OCI-M2 (cell line): ENCODE results near the gene PRDM1.
"Not testable (repeated sequence)": the region's sequence is repeated elsewhere in the genome, so short reads cannot be mapped to it uniquely, and the experiment has no call there.

Source experiments
- DNase-seq: peaks from one replicate; lab custom pipeline; 2025; ENCODE audit not compliant: unreplicated experiment; lab: John Stamatoyannopoulos, UW

PRDM1 gene

DNA sequence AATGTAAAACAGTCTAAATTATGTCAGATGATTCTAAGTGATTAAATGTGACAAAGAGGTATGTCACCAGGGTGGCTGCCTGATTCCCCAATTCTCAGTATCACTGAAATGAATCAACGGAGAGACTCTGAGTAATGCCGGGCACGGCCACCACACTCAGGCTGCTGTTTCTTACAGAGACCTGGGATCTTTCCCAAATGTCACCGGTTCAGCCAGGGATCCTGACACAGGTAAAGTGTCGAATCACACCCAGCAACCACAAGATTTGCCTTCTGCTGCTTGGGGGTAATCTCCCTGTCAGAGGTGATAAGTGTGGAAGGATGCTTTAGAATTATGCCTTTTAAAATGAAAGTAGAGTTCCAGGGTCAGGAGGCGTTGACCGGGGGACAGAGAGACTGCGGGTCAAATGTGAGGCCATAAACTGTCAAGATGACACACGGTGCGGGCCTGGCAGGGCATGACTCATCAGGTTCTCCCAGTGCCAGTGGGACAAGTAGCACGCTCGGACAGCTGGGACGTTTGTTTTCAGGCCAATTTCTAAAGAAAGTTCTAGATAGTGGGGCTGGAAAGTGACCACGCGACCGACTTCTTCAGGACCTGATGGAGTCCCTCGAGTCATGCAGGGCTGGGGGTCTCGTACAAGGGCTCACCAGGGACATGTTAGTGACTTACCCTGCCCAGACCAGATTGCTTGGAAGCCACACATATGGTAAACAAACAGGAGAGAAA lies 48.9 kb downstream of the PRDM1 start:
- DNase-seq, result no peak

DNA sequence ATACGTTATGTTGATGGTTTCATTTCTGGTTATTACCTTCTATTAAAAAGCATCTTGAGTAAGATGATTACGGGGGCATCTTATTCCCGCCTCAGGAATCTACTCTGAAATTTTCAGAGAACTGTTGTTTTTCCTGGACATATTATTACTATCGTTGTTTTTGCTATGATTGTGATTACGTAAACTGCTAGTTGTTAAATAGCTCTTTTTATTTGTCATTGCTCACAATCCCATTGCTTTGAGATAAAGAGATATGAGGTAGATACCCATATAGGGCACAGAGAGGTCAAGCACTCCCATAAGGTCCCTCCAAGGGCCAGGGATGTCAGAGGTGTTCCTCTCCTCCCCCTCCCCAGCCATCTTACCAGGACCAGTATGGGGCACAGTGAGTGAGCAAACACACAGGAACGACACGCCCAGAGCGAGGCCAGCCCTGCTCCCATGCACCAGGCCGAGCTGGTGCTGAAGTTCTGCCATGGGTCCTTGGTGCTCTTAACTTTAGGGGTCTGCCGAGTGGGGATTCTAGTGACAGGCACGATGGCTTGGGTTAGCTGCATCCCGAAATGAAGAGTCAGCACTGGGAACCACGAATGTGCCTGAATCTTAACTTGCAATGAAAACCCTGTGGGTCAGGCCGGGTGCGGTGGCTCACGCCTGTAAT lies 49.9 kb downstream of the PRDM1 start:
- DNase-seq, result no peak

- DNase-seq, result no peak
These were observed 50.7 kb downstream of the PRDM1 start for GRCh38 chr6:106136845-106137244.

- DNase-seq, result no peak
These were observed 52.0 kb downstream of the PRDM1 start for GRCh38 chr6:106138151-106138550.

- no peak for DNase-seq
These were observed 55.5 kb downstream of the PRDM1 start for GRCh38 chr6:106141441-106142237.

DNA sequence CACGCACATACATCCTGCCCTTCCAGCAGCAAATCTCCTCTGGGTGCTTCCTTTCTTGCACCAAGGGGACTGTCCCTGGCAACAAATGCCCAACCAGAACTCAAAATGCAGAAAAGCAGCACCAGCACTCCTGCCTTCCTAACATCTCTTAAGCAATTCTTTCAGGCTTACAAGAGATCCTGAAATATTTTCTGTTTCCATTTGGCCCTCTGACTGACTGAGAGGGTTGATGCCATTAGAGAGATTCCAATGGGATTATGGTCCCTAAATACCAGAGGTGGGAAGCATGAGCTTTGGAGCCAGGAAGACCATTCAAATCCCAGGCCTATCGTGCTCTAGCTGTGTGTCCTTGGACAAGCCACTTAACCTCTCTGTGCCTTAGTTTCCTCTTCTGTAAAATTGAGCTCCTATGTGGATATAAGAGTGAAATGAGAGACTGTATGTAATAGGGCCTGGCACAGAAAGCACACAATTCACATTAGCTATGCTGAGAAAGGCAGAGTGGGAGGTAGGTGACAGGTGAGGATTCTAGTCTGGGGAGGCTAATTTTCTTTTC lies 56.8 kb downstream of the PRDM1 start:
- no peak for DNase-seq

DNA sequence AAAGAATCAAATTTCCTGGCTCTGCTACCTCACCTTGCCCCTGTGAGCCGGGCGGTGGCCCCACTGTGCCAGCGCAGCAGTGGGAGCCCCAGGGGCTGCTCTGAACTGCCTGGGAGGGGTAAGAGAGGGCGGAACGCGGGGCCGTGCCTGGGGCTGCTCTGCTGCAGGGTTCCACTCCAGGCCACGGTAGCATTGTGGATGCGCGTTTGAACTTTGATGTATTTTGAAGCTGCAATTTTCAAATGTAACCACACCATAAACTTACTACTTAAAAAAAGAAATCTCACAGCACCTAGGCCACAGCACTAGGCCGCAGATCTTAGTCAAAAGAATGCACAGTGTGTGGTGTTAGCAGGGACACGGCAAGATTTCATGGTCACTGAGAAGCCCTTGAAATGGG lies 57.5 kb downstream of the PRDM1 start:
- no peak for DNase-seq

DNA sequence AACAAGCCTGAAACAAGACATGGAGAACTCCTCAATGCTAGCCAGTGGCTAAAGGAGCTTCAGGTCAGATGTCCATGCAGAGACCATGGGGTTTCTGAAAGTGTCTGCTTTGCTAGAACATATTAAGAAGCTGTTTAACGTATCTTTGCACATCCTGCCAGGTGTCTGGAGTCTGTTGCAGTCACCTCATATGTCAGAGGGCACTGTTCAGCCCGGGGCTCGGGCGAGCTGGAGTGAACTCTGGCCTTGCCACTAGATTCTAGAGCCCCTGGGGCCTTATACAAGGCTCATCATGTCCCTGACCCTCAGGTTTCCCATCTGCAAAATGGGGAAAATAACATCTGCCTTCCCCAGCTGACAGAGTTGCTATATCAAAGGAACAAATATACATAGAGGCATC lies 59.0 kb downstream of the PRDM1 start:
- DNase-seq, result no peak

GRCh38 chr6:106145741-106146227 lies 59.6 kb downstream of the PRDM1 start:
- no peak for DNase-seq

DNA sequence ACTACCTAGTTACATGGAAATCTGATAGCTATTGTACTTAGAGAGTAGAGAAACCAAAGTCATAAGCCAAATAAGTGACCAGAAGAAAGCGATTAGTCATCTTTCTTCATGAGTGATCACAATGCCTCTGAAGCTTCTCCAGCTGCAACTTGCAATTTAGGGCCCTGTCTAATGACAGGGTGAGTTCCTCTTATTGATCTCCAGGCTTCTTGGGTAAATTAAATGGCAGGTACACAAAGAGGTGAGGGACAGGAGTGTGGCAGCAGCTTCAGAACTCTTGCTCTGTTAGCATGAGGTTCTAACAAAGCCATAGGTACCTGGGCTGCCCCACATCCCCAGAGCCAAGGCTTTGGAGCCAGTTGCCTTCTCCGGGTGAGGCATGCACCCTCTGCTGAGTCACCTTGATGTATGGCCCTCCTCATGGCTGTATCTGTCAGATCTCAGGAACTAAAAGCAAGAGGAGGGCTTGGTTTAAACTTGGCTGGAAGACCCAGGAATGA lies 60.8 kb downstream of the PRDM1 start:
- no peak for DNase-seq

GRCh38 chr6:106147476-106147875 lies 61.3 kb downstream of the PRDM1 start:
- DNase-seq, result no peak

DNA sequence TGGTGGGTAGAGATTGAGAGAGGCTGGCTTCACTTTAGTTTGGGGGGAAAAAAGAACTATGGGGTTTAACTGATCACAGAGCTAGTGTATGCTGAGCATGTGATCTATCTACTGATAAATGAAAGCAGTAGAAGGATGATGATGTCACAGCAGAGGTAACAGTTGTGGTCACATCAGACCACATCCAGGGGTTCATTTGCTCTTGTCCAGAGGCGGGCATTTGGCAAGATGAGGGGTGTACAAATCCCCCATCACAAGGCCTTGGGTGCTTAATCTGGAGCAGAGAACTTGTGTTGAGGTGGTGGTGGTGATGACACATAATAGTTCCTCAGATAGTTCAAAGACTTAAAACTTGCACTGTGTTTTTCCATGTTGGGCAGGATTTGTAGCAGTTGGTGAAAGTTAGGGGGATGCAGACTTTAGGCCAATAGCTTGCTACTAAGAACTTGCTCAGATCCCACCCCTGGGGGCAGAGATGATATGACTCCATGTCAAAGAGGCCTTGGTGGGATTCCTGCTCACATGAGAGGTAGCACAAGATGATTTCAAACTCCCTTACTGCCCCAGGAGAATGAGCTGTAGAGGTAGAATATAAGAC lies 63.4 kb downstream of the PRDM1 start:
- no peak for DNase-seq

DNA sequence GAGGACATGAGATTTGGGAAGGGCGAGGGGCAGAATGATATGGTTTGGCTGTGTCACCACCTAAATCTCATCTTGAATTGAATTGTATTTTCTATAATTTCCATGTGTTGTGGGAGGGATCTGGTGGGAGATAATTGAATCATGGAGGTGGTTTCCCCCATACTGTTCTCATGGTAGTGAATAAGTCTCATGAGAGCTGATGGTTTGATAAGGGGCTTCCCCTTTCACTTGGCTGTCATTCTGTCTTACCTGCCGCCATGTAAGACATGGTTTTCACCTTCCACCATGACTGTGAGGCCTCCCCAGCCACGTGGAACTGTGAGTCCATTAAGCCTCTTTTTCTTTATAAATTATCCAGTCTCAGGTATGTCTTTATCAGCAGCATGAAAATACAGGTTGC lies 66.3 kb downstream of the PRDM1 start:
- not testable (repeated sequence) for DNase-seq

DNA sequence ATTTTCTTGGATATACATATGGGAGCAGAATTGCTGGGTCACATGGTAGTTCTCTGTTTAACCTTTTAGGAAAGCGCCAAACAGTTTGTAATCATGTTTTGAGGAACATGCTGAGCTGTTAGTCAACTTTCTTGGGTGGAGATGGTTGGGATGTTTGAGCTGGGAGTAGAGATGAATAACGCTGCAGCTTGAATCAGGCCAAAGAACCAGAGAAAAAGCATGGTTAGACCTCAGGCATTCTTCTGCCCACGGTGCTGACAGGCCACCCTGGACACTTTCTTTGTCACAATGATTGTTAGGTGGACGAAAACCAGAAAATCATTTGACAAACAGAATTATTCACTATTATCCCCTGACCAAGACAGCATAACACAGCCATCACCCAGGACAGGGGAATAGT lies 66.8 kb downstream of the PRDM1 start:
- no peak for DNase-seq

DNA sequence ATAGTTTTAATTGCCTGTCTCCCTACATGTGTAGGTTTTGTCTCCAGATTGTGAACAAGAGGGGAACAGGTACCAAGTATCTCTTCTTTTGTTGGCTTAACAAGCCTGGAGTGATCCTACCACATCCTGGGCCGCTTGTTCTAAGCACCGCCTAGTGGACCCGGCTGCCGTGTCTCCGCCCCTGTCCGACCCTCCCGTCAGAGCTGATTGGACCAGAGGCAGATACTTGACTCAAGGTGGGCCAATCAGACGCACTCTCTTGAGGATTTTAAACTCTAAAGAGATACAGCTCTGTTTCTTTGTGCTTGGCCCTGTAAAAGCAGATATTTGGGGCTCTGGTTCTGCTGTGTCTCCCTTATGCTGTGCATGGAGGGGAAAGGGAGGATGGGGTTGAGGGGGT lies 68.2 kb downstream of the PRDM1 start:
- no peak for DNase-seq

DNA sequence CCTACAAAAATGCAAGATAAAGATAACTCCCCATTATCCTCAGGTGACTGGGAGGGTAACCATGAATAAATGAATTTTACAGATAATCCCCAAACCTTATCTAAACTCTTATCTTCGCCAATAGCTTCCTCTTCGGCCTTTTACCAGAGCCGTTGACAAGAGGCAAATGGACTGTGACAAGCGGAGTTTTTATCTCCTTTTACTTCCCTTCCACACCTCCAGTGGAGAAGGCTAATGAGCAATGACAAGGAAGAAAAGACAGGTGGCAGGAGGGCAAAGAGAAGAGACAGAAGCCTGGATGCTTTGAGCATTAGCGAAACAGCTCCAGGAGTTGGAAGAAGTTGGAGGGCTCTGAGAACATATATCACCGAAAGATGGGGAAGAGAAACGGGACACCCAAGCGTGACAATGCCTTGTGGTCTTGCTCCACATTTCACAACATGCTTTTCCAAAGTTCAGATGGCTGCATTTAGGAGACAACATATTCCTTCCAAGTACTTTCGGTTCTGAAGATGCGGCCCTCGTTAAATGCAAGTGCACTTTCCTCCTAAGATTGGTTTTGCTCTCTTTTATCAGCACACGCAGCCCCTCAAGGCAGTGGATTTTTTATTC lies 69.2 kb downstream of the PRDM1 start:
- DNase-seq, result no peak

DNA sequence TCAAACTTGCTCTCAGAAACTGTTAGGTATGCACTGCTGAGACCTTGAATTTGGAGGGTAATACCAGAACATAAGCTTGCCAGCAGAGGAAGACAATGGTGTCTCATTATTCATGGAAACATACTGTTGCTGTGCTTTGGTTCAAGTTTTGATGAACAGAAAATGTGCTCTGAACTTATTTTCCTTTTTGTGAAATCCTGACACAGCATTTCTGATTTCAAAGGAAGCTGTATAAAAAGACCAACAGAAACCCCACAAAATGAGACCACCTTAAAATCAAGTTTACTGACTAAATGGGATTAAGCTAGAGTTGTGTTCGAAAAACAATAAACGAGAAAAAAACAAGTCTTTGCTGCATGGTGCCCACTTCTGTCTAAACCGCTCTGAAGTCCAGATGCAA lies 70.3 kb downstream of the PRDM1 start:
- DNase-seq, result no peak

- DNase-seq, result no peak
These were observed 70.7 kb downstream of the PRDM1 start for GRCh38 chr6:106156863-106157262.

DNA sequence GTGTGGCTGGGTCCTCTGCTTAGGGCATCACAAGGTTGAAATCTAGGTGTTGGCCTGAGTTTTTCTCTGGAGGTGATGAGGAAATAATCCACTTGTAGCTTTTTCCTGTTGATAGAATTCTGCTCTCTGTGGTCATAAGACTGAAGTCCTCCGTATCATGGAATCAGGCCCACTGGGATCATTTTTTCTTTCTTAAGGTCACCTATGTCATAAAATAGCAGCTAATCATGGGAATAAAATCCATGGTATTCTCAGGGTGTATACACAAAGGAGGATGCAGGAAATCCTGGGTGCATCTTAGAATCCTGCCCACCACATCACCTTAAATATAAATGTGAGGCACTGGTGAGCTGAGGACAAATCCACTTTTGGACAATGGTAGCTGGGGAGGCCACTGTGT lies 72.7 kb downstream of the PRDM1 start:
- no peak for DNase-seq
